ENCODE measurements around the gene SHLD2.
"Not testable (repeated sequence)": the region's sequence is repeated elsewhere in the genome, so short reads cannot be mapped to it uniquely, and the experiment has no call there.

DNA sequence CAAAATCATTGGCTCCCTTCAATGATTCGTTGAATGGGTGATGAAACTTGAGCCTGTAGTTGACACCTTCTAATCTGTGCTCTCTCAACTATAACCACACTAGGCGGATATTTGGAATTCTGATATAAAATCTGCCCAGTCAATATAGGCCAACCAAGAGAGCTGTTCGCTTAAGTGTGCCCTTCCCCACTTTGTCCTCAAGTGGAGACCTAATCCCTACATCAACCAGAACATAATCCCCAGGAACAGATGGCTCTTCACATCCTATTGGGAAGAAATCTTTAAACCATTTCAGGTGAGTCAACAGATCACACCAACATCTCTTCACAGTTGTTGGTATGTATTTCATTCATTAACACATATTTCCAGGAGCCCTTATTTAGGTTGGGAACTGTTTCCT, 96.8 kb downstream of the SHLD2 start:
- not testable (repeated sequence) for TF ChIP-seq EZH2 (IDR thresholded peaks at IDR 0.05; ENCODE audit: insufficient read depth, poor library complexity, severe bottlenecking); EZH2phosphoT487 (IDR thresholded peaks at IDR 0.05; ENCODE audit: insufficient read depth, low read depth)
